Prostate gland (tissue), 2 donors: ENCODE data around the gene PHF12. TPM values are rescaled to one million over a fixed set of nuclear protein-coding genes. Genes with fewer than 3 reads are reported as not detected.
A peak's percentile ranks its signal among the peaks of the same experiment; 100 is the strongest.

Source experiments
- DNase-seq: peaks from one replicate; pipeline ENCODE4 v3.0.0-alpha.2; 2019; ENCODE audit warnings: low spot score
- H3K27ac ChIP-seq, 2 donors: fragments of 200-600 bp; sonication (generic); 2 replicates each; pipeline ENCODE4 v1.5.1; 2017 to 2019
- H3K27me3 ChIP-seq: fragments of 200-600 bp; sonication (generic); replicated peaks from 2 replicates; pipeline ENCODE4 v1.5.1; 2019; ENCODE audit not compliant: insufficient read depth
- H3K36me3 ChIP-seq, 2 donors: fragments of 200-600 bp; sonication (generic); 1 replicate in 1 of 2; 2 replicates in 1 of 2; pipeline versions ENCODE4 v1.5.1 to v1.8.1; 2017 to 2019
- H3K4me1 ChIP-seq: fragments of 200-600 bp; sonication (generic); replicated peaks from 2 replicates; pipeline ENCODE4 v1.5.1; 2019
- H3K4me3 ChIP-seq, 2 donors: fragments of 200-600 bp; sonication (generic); 2 replicates each; pipeline ENCODE4 v1.5.1; 2017 to 2019
- H3K9me3 ChIP-seq: fragments of 200-600 bp; sonication (generic); 2 replicates; pipeline ENCODE4 v1.5.1; 2017
- POLR2A ChIP-seq: fragments of 450-650 bp; IDR thresholded peaks from one replicate; pipeline ENCODE4 v1.6.1; 2016; ENCODE audit warnings: antibody characterized with exemption, mild to moderate bottlenecking
- POLR2AphosphoS5 ChIP-seq: sonication (generic); formaldehyde crosslinking; IDR thresholded peaks from one replicate; pipeline ENCODE4 v1.6.1; 2017; ENCODE audit warnings: antibody characterized with exemption
- WGBS: methylation state at CpG from one replicate; pipeline ENCODE4 v1.1.5; 2018; 5-methylcytosine and 5-hydroxymethylcytosine counted together
- intact Hi-C: fragments of 100-400 bp; cut with DNase I; formaldehyde crosslinking; loops from one replicate; pipeline ENCODE4 v1.14.2; 2022
- total RNA-seq, 2 donors: library from RNA; depleted of rRNA; stranded (reverse); fragments of >200 nt; gene quantifications; one replicate each; pipeline ENCODE4 v1.1.0, GENCODE V29; 2016
- TF ChIP-seq, protein P1 (sequence below), 4 experiments: fragments of 200-600 bp in 2 of 4; fragments of 450-650 bp in 2 of 4; sonication (generic) in 2 of 4; IDR thresholded peaks; 1 replicate in 3 of 4; 2 replicates in 1 of 4; pipeline ENCODE4 v1.5.1; 2016 to 2019; ENCODE audit warnings: antibody characterized with exemption in 4 of 4, mild to moderate bottlenecking in 2 of 4, moderate library complexity in 2 of 4

The PHF12 gene
- total RNA-seq, 2 donors from 2014 or later: 74.9 to 112 TPM

DNA sequence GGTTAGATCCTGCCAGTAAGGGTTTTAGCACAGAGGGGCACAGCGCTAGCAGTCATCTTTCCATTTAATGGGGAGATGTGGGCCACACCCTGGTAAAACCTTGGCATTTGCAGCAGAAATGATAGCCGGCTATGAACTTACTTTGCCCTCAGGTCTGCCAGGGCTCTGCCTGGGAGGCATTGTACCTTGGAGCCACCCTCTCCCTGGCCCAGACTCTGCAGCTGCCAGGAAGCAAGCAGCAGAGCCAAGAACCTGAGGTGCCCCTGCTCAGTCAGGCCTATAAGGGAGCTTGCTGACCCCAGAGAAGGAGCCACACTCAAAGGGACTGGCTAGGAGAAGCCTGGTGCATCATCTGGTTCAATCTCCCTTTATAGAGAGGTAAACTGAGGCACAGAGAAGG is 23.7 kb upstream of the PHF12 start:
- no peaks in the 10 kb centered on the region for H3K9me3 ChIP-seq
- TF ChIP-seq POLR2A (no peak), POLR2AphosphoS5 (no peak)
- TF ChIP-seq, protein P1, sequence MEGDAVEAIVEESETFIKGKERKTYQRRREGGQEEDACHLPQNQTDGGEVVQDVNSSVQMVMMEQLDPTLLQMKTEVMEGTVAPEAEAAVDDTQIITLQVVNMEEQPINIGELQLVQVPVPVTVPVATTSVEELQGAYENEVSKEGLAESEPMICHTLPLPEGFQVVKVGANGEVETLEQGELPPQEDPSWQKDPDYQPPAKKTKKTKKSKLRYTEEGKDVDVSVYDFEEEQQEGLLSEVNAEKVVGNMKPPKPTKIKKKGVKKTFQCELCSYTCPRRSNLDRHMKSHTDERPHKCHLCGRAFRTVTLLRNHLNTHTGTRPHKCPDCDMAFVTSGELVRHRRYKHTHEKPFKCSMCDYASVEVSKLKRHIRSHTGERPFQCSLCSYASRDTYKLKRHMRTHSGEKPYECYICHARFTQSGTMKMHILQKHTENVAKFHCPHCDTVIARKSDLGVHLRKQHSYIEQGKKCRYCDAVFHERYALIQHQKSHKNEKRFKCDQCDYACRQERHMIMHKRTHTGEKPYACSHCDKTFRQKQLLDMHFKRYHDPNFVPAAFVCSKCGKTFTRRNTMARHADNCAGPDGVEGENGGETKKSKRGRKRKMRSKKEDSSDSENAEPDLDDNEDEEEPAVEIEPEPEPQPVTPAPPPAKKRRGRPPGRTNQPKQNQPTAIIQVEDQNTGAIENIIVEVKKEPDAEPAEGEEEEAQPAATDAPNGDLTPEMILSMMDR (IDR thresholded peaks at IDR 0.05): no peak
- H3K4me3 ChIP-seq: no peak overlapping the region
- no peaks in the 10 kb centered on the region for H3K27me3 ChIP-seq
- intact Hi-C loops: no loop called here
- no peak overlapping the region for H3K27ac ChIP-seq
- 64% methylated on average over 2 of the region's 2 CpGs for WGBS
- H3K4me1 ChIP-seq: no peaks in the 10 kb centered on the region
- DNase-seq: no peak
- H3K36me3 ChIP-seq: no peaks in the 10 kb centered on the region

DNA sequence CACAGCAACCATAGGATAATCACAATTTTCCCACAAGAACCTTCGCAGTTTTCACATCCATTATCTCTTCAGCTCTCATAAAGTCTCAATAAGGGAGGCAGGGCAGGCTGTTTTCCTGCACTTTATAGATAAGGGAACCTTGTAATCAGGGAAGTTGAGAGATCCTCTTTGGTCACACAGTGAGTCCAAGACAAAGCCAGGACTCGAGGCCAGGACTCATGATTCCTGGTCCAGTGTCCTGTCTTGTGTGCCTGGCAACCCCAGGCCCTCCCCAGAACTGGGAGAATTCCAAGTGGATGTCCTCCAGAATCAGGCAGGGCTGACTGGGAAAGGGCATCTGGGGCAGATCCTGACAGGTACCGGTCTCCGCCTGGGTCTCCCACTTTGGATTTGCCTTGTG is 23.1 kb upstream of the PHF12 start:
- Histone ChIP-seq H3K27me3 (no peaks in the 10 kb centered on the region), H3K9me3 (no peaks in the 10 kb centered on the region), H3K36me3 (no peaks in the 10 kb centered on the region), H3K27ac (no peak overlapping the region), H3K4me3 (no peak overlapping the region), H3K4me1 (no peaks in the 10 kb centered on the region)
- intact Hi-C loops: no loop called here
- no peak for DNase-seq
- TF ChIP-seq POLR2A: no peak
- TF ChIP-seq POLR2AphosphoS5: no peak
- TF ChIP-seq, protein P1 (IDR thresholded peaks at IDR 0.05): no peak
- WGBS: 79% methylated on average over 4 of the region's 4 CpGs

DNA sequence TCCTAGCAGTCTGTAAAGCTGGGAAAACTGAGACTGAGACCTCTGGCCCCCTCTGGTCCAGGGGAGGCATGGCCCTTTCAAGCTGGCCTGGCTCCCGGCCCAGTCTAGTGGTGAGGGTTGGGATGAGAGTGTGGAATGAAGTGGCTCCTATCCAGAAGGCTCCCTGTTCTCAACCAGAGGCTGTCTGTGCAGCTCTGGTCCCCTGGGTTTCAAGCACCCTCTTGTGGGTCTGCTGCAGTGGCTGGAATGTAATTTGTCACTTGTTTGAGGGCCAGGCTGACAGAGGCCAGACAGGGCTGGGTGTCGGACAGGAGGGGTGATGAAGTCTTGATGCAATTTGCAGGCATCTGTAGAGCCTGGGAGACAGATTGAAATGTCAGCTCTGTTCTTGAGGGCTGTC is 22.1 kb upstream of the PHF12 start:
- Histone ChIP-seq H3K9me3 (no peaks in the 10 kb centered on the region), H3K4me1 (no peaks in the 10 kb centered on the region), H3K4me3 (no peak overlapping the region), H3K27ac (no peak overlapping the region), H3K36me3 (no peaks in the 10 kb centered on the region), H3K27me3 (no peaks in the 10 kb centered on the region)
- TF ChIP-seq POLR2A: no peak
- TF ChIP-seq, protein P1 (IDR thresholded peaks at IDR 0.05): no peak
- TF ChIP-seq POLR2AphosphoS5: no peak
- intact Hi-C loops: no loop called here
- 71% methylated on average over 2 of the region's 2 CpGs for WGBS
- no peak for DNase-seq

DNA sequence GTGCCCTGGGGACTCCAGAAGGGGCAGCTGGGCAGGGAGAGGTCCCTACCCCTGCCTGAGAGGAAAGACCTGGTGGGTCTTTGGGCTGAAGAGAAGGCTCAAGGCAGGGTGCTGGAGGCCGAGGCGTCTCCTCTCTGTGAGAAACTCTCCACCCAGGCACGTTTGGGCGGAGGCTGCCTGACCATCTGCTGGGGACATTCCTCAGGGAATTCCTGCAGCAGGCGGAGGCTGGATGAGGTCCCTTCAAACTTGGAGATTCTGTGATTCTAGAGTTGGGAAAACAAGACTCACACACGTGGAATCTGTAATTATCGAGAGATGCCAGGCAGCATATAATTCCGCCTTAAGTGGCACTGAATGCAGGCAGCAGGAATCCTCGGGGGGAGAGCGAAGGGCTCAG is 21.1 kb upstream of the PHF12 start:
- H3K9me3 ChIP-seq: no peaks in the 10 kb centered on the region
- WGBS: 87% methylated on average over 10 of the region's 10 CpGs
- intact Hi-C loops: no loop called here

DNA sequence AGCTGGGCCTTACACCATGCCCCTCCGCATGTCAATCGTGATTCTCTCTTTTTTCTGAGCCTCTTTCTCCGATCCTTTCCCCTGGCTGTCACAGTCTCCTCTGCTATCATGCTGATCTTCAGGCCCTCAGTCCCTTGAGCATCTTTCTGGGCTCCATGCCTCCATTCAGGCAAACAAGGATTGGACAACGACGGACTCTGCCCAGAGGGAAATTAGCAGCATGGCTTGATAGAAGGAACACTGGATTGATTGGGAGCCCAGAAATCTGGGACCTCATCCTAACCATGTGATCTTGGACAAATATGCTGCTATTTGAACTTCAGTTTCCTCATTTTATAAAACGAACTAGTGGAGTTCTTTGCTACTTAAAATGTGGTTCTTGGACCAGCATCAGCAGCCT is 19.6 kb upstream of the PHF12 start:
- 32% methylated on average over 6 of the region's 6 CpGs for WGBS
- peak; percentile 43 for DNase-seq
- Histone ChIP-seq H3K9me3 (no peaks in the 10 kb centered on the region), H3K4me3 (no peak overlapping the region), H3K27ac (no peak overlapping the region), H3K27me3 (no peaks in the 10 kb centered on the region), H3K4me1 (no peaks in the 10 kb centered on the region), H3K36me3 (no peaks in the 10 kb centered on the region)
- no peak for TF ChIP-seq POLR2A
- peak; percentile 75 for TF ChIP-seq POLR2AphosphoS5
- intact Hi-C loops: no loop called here

More for the DNA sequence above, 21.1 kb upstream of the PHF12 start:
- Histone ChIP-seq H3K27ac (no peak overlapping the region), H3K4me1 (no peaks in the 10 kb centered on the region), H3K27me3 (no peaks in the 10 kb centered on the region), H3K4me3 (no peak overlapping the region), H3K36me3 (no peaks in the 10 kb centered on the region)
- no peak for TF ChIP-seq POLR2AphosphoS5
- TF ChIP-seq, protein P1 (IDR thresholded peaks at IDR 0.05): no peak
- TF ChIP-seq POLR2A: no peak
- no peak for DNase-seq
